UCSD-AML1 (cell line): ENCODE measurements around the gene STUB1.

ENCODE experiments used
- DNase-seq: peaks from one replicate; lab custom pipeline; 2025; ENCODE audit not compliant: unreplicated experiment; lab: John Stamatoyannopoulos, UW

The STUB1 gene

DNA sequence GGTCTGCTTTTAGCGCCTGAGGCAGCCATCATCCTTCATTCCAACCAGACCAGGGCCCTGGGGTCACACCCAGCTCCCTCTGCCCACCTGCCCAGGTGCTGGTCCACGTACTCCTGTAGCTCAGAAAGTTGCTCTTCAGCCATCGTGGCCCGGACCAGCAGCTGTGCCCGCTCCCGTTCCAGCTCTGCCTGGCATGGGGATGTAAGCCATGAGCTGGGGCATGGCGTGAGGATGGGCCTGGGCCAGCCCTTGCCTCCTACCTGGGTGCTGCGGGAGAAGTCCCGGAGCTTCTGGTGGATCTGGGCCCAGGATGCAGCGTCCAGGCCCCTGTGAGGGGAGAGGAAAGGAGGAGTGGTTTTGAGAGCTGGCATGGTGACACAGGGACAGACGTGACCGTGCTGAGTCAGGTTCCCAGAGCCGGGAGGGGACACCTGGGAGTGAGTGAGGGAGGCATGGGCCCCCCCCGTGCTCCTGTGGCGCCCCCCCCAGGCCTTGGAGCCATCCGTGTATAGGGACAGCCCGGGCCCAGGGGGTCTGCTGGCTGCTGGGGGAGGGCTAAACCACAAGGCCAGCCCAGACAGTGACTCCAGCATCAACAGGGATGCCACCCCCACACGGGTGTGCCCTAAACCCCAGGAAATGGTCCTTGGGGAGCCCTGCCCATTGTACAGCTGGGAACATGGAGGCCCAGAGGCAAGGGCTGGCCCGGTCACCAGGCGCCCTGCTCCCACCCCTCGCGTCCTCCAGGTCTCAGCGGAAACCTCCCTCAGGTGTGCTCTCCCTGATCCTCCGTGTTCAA, 42.8 kb downstream of the STUB1 start:
- no peak for DNase-seq

DNA sequence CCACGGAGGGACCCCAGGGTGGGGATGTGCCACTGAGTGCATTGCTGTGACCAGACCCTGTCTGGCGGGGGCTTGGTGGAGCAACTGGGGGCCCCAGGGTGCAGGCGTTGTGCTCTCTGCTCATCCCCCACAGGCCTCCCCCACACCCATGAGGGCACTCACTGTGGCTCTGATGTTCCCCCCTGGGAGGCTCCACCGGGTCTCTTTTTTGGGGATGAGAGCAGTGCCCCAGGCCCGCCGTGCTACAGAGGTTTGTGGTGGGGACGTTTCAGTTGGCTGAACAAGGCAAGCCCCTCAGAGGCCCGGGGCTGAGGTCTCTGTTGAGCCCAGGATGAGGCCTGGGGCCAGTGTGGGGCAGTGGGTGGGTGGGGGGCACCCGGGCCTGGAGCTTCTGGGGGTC, 43.5 kb downstream of the STUB1 start:
- DNase-seq = no peak

DNA sequence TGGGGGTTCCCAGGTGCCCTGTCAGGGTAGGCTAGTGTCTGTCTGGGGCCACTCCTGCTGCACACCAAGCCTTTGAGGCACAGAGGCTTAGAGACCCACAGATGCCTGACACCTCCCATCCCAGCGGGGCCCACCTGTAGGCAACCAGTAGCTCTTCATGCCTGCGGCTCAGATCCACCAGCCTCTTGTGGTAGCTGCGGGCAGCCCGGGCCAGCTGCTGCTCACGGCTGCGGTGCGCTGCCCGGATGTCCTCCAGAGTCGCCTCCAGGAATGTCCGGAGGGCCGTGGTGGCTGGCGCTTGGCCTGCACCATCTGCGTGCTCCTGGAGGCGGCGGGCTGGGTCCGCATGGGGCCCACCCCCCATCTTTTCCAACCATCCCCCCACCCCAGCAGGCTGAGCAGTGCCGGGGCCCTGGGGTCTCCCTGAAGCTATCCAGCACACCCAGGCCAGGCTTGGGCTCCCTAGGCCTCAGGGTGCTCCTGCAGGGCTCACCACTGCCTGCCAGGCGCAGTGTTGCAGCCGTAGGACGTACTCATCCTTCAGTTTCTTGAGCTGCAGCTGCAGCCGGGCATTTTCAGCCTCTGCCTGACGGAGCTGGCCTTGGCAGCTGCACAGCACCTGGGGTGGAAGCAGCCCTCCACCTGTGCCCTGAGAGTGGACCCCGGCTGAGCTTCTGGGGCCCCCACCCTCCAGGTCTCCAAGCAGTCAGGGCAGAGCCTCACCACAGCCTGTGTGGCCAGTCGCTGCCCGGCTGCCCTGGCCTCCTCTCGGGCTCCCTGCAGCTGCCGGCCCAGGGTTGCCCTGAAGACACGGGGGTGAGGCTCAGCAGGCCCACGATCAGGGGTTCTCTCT, 44.2 kb downstream of the STUB1 start:
- no peak for DNase-seq

DNA sequence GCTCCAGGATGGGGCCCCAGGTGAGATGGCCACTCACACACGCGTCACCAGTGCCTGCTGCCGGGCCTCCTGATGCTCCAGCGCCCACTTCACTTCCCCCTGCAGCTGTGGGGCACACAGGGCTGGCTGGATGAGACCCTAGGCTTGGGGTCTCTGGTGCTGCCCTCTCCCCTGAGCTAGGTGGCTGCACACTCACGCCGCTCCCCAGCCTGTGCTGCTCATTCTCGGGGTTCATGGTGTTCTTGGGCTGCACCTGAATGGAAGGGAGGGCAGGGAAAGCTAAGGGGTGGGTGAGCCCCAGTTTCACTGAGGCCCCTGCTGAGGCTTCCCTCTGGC, 44.8 kb downstream of the STUB1 start:
- DNase-seq = no peak

DNA sequence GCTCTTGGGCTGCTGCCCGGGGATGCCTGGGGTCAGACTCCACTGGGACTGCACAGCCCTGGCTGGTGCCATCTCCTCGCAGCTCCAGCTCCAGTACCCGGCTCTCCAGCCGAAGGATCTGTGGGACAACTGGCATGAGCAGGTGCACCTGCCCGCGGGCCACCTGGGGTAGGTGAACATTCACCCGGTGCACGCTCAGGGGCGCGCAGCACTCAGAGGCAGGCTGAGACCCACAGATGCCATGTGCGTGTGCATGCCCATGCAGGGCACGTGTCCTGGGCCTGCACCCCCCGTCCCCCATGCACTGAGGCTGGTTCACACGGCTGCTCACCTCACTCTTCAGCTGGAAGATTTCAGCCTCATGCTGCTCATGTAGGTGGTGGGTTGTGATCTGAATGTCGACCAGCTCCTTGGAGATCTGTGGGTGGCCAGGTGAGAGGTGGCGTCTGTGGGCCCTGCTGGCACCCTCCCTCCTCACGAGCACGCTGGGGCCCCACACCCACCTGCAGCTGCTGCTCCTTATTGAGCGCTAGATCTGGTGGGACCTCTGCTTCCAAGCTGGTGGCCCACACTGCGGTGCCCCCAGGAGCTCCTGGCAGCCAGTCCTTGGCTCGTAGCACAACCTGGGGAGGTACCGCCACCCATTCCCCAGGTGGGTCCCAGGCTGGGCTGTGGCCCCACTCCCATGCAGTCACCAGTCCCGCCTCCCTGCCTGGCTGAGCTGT, 45.4 kb downstream of the STUB1 start:
- no peak for DNase-seq

DNA sequence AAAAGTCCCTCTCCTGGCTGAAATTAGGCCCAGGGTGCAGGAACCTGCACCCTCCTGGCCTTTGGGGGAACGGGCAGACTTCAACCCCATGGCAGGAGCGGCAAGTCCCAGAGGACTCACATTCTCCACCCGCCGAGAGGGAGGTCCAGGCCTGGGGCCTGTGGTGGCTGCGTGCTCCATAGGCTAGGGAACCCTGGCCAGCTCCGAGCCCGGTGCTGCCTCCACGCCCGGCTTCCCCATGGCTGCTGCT, 45.9 kb downstream of the STUB1 start:
- no peak for DNase-seq

- peak; percentile 65 for DNase-seq
These were observed 46.5 kb downstream of the STUB1 start, which contains the start of the genes CCDC78 and HAGHL for GRCh38 chr16:726438-727290. TSS of gene CCDC78 (minus strand) at chr16:726443. CDS start at chr16:726367, 76 bp downstream. TSS of gene HAGHL (plus strand) at chr16:727106. CDS start at chr16:727510, 404 bp downstream.

DNA sequence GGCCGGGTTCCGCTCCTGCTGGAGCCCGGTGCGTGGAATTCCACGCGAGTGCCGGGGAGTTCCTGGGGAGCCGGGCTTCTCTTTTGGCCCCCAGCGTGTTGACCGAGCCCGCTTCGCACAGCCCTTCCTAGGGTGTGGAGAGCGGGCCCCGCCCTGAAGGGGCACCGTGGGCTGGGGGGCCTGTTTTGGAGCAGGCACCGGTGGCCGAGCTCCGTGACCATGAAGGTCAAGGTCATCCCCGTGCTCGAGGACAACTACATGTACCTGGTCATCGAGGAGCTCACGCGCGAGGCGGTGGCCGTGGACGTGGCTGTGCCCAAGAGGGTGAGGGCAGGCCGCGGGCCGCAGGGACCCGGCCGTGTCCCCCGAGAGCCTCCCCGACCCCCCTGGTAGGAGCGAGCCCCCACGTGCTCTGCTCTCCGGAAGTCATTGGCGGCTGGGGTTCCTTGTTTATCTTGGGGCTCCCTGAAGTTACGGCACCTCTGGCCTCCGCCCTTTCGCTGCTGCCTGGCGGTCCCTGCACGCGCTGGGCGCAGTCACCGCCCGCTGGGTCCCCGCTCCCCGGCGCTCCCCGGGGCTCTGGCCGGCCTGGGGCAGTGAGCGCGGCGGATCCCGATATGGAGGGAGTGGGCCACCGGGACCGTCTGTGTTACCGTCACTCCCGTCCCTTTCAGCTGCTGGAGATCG, 47.2 kb downstream of the STUB1 start:
- DNase-seq = no peak

GRCh38 chr16:728131-728889, 48.1 kb downstream of the STUB1 start:
- DNase-seq = peak; percentile 53

- no peak for DNase-seq
These were observed 48.9 kb downstream of the STUB1 start for GRCh38 chr16:728890-729744.

- no peak for DNase-seq
These were observed 49.8 kb downstream of the STUB1 start for GRCh38 chr16:729768-730665.

GRCh38 chr16:730666-731509, 50.7 kb downstream of the STUB1 start:
- no peak for DNase-seq

- no peak for DNase-seq
These were observed 52.1 kb downstream of the STUB1 start for GRCh38 chr16:732332-732731.
